ENCODE results near the gene GLB1L. TPM values are rescaled to one million over a fixed set of nuclear protein-coding genes. Genes with fewer than 3 reads are reported as not detected.
A peak's percentile ranks its signal among the peaks of the same experiment; 100 is the strongest.

GLB1L gene
- polyA plus RNA-seq, 12 donors, result 3.4 to 11.6 (median 5.4) TPM; not detected in 2

DNA sequence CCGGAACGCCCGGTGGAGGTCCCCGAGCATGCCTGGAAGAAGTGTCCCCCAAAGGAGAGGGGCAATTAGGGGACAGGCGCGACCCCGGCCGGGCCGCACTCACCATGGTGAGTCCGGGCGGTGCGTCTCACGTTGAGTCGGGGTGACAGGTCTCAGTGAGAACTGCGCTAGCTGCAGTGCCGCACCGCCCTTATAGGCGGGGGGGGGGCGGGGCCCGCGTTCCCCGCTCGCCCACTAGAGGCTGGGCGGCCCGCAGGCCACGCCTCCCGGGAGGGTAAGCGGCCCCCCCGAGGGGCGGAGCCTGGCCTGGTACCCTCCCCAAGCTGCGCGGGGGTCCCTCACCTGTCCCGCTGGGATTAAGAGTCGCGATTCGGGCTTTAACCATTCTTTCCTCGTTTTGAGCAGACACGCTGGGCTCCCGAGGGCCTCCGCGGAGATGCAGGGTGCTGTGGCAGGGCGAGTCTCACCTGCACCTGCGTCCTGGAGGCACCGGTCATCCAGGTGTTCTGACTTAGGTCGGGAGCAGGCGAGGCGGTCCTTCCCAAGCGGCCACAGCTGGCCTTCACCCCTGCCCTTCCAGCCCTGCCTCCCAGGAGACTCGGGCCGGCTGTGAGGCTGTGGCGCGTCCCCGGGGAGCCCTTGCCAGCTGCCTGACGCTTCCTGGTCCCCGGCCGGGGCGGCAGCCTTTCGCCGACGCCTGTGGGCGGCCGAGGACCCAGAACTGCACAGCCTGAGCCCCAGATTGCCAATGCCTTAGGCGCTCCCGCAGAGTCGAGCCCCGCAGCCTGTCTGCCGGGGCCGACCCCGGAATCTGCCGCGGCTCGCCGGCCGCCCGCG, 8.7 kb upstream of the GLB1L start, which contains the start of gene TUBA4A:
TUBA4A (minus strand) TSS at position 166 of the 837 bp plus-strand sequence; CDS start at position 106, 60 bp downstream.
- DNase-seq, result peak; percentile 18

DNA sequence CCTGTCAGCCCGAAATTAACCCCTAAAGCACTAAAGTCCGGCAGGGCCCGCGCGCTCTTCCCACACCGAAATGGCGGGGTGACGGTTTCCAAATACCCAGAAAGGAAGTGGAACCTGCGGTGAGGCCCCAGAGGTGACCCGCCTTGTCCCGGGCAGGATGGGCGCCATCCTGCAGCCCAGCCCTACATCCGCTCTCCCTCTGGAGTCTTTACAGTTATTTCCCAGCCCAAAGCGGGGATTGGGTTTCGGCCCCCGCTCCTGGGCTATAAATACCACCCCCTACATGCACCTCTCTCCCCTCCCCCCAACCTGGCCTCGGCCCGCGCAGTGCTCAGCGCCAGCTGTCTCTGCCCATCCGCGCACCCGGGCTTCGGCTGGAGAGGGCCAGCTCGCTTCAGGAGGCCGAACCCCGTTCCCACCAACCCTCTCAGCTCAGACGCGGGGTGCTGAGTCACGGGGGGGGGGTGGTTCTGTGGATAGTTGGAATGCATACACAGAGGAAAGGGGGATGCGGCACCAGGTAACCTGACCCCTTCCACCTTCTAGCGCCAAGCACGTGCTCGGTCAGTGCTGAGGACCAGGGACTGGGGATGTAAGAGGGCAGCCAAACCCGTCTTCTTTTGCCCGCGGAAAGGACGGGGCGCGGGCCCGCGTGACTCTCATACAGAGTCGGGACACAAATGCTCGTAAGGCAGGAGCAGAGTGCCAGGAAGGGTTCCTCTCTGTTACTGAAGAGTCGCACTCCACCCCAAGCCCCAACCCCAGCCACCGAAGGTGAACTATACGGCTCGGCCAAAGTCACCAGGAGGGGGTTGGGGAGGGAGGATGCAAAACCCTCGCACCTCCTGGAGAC, 7.9 kb upstream of the GLB1L start, which contains the start of gene TUBA4B:
TUBA4B (plus strand) TSS at position 344 of the 853 bp plus-strand sequence; CDS start at position 509, 165 bp downstream.
- peak; percentile 22 for DNase-seq

DNA sequence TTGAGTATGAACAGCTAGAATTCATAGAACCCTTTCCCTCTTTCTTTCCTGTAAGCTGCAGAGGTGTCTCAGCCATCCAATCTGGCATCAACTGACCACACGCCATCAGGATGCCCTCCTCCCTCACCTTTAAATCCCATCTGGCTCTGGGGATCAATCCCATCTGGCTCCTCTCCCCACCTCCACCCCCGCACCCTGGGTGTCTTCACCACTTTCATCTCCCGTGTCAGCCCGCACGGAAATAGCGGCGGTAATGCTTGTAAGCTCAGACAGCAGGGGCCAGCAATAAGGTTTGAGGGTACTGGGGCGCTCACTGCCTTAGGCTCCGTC, 7.3 kb upstream of the GLB1L start:
- DNase-seq, result no peak

DNA sequence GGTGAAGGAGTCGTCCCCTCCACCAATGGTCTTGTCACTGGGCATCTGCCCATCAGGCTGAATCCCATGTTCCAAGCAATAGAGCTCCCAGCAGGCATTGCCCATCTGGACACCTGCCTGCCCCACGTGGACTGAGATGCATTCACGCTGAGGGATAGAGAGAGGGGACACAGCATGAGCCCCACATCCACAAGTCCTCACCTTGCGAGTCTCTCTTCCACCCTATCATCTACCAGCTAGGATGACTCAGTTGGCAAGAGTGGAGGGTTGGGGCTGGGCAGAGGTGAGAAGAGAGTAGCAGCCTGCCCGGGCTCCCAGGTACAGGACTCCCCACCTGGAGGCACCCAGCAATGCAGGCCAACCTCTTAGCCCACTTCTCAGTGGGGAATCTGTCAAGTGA, 6.8 kb upstream of the GLB1L start:
- DNase-seq, result no peak

DNA sequence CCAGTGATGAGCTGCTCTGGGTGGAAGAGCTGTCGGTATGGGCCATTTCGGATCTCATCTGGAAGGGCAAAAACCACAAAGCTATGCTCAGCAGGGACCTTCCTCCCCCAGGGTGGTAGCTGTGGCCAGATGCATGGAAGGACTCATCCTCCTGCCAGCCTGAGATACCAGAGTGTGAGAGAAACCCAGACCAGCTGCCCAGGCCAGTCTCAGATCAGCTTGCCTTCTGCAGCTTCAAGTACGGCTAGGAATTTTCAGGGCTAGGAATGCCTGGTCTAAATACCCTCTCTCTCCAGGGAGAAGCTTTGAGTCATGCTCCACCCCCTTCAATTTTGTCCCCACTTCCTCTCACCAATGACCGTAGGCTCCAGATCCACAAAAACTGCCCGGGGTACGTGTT, 6.4 kb upstream of the GLB1L start:
- no peak for DNase-seq

DNA sequence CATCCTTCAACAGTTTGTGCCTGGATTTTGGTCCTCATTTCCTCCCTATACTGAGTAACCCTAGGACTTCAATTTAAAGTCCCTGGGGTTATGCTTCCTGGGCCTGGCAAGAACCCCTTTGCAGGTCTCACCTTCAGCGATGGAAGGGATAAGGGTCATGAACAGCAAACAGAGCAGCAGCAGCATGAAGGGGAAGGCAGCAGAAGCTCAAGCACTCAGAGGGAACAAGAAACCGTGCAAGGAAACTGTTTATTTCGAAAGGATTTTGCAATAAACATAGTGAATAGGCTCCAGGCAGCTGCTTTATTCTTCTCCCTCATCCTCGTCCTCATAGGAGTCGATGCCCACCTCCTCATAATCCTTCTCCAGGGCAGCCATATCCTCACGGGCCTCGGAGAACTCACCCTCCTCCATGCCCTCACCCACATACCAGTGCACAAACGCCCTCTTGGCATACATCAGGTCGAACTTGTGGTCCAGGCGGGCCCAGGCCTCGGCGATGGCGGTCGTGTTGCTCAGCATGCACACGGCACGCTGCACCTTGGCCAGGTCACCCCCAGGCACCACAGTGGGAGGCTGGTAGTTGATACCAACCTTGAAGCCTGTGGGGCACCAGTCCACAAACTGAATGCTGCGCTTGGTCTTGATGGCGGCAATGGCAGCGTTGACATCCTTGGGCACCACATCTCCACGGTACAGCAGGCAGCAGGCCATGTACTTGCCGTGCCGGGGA, 5.0 kb upstream of the GLB1L start:
- DNase-seq, result no peak

DNA sequence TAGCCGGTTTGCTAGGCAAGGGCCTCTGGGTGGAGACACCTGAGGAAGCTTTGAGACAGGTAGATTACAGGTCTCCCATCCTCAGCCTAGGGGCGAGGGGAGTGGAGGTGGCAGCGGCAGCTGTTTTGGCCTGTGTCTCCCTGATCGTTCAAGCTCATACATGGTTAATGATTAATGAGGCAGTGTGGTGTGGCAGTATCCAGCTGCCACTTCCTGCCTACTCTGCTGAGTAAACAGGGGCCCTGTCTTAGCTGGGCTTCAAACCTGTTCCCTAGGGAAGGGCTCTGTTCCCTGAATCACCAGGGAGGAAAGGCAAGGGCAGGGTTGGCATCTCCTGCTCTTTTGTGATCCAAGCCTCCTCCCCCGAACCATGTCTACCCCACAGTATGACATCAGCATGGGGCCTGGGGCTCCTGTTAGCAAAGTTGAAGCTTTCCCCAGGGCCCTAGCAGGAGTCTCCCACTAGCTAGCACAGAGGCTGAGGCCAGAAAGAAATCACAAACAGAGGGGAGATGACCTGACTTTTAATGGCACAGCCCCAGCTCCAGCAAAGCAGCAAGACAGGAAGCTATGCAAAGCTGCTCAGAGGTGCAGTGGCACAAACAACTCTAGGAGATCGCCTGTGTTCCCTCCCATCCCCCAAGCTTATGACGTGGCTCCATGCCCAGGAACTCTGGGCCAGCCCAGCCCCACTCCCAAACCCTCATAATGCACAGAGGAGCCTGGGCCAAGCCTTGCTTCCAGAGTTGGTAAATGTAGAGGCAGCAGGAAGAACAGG, 4.1 kb upstream of the GLB1L start:
- DNase-seq, result peak; percentile 30

DNA sequence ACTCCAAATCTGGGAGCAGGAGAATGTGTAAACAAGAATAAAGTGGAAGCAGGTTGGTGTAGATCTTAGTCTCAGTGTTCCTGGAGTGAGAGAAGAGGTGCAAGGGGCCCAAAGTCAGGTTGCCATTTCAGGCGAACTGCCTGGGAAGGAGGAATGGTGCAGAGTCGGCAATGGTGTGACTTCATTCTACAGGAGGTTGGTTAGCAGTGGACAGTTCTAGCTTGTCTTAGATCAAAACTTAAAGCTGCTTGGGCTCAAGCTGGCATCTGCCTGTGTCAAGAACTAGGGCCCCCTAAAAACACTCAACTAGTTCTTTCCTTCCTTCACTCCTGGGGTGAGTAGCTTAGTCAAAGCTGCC, 3.6 kb upstream of the GLB1L start:
- no peak for DNase-seq

DNA sequence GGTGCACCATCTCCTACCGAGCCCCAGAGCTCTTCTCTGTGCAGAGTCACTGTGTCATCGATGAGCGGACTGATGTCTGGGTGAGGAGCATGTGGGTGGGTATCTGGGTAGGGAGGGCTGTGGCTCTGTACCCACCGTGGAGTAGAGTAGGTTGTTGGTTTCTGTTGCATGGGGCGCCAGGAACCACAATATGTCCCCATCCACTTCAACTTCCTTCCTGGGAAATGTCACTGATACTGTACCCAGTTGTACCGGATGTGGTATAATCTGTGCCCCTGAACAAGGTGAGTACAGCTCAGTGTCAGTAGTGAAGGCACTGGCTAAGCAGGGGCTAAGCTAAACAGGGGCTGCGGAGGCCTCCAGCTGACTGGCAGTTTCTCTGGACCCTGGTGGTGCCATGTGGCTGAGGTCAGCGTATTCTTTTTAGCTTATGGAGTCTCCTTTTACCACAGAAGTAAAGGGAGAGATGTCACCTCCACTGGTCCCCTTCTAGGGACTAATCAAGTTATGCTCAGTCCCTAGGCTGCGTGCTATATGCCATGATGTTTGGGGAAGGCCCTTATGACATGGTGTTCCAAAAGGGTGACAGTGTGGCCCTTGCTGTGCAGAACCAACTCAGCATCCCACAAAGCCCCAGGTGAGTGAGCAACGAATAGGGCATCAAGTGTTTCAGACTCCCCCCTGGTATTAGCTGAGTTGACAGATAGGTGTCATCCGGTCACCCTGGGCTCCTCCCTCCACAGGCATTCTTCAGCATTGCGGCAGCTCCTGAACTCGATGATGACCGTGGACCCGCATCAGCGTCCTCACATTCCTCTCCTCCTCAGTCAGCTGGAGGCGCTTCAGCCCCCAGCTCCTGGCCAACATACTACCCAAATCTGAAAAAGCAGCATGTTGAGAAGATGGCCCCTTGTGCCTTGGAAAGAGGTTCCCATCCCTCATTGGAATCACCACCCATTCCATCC, 2.7 kb upstream of the GLB1L start:
- no peak for DNase-seq

DNA sequence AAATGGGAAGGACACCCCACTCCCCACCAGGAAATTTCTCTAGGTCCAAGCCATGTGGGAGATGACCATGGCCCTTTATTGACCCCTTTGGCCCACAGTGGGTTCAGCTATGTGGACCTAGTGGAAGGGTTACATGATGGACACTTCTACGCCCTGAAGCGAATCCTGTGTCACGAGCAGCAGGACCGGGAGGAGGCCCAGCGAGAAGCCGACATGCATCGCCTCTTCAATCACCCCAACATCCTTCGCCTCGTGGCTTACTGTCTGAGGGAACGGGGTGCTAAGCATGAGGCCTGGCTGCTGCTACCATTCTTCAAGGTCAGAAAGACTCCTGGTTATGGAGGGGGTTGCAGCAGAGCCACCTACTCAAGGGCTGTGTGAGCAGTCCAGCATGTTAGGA, 1.3 kb upstream of the GLB1L start:
- no peak for DNase-seq

DNA sequence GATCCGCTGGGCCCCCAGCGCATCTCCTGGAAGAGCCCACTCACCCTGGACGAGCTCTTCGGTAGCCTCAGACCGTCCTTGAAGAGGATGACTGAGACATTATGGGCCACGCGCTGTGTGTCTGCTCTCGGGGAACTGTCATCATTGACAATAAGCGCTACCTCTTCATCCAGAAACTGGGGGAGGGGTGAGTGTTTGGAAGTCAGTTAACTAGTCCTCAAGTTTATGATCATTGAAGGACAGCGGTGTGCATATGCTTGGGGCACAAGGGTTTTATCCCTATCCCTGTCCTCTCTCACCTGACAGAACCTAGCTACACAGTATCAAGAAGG, 621 bp upstream of the GLB1L start:
- DNase-seq, result peak; percentile 19

DNA sequence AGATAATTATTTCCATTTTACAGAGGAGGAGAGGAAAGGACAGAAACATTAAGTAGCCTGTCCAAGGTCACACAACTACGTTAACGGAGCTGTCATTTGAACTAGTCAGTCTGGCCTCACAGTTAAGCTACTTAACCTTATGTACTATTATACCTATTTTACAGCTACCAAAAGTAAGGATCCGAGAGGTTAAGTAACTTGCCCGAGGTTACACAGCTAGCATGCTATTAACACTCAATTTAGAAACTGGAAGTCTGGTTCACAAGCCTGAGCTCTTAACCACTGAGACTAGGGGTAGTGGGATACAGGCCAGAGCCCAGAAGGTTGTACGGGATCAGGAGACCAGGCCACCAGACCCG, 476 bp downstream of the GLB1L start:
- DNase-seq, result no peak

DNA sequence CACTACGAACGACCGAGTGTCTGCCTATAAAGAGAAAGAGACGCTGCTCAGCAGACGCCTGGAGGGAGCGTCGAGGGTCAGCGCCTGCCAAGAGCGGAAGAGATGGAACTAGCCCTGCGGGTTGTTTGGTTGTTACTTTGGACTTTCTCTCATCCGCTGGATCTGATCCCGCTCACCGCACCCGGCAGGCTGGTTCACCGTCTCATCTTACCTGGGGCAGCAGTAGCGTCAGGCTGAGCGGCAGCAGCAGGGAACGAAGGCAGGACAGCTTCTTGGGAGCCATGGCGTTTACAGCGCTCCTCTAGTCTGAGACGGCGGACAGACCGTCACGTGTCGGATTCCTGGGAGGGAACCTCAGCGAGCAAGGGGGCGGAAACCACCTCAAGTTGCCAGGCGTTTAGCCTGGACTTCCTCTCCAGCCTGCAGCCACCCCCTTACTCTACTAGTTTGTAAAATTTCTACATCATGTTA, 1.9 kb downstream of the GLB1L start:
- DNase-seq, result no peak

DNA sequence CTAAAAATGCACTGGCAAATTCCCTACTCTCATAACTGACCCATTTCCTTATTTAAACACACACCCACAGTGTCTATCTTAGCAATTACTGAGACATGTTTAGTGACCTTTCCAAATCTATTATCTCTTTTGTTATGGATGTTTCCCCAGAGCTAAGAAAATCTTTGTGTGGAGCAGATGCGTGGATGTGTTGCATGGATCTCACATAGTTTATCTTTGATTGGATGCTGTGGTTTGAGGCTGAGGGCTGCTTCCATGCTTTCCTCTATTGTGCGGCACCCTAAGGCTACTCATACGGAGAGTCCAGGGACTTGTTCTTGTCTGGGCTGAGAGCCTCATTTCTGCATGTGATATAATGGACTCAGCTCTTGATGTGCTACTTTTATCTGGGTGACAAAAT, 10.9 kb downstream of the GLB1L start:
- no peak for DNase-seq

DNA sequence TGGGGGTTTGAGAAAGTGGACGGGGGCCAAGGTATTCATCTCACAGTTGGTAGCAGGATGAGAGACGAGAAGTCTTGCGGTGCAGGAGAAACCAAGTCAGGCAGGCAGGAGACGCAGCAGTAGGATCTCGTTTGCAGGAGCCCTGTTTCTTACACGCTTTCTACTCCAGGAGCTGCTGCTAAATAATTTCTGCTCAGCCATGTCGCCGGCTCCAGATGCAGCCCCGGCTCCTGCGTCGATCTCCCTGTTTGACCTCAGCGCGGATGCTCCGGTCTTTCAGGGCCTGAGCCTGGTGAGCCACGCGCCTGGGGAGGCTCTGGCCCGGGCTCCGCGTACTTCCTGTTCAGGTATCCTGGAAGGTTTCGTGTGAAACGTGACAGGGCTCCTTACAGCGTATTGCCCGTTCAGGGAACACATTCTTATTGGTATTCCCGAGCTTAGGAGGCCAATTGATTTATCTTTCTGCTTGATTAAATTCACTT, 15.1 kb downstream of the GLB1L start:
- DNase-seq, result peak; percentile 20

DNA sequence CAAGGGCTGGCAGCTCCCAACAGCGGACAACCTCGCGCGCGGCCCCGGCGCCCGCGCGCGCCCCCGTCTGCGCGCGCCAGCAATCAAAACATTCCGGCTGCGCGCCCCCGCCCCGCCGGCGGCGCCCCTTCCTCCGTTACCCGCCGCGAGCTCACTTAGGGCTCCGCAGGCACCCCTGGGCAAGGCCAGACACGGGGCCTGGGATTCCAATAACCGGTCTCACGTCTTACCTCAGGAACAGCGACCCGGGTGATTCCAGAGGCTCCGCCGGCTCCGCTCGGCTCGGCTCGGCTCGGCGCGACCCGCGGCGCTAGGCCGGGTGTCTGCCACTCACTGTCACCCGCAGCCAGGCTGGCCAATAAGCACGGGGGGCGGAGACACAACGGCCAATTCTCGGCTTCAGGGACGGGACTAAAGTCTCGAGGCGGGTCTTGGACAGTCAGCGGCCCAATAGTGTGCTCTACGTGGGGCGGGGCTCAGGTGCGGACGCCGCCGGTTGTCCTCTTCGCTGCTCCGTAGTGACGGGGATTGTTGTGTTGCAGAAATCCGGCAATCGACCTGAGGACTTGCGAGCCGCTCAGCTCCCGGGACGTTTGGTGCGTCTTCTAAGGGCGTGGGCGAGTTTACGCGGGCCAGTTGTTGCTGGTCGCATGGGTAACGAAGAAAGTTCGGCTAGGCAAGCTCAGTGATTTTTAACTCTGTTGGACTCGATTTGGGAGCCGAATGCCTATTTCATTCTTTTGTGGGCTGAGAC, 15.8 kb downstream of the GLB1L start, which contains the start of the genes ANKZF1 and ATG9A:
ANKZF1 (plus strand) TSS at position 502 of the 754 bp plus-strand sequence. CDS start 452 bp downstream, outside the sequence.
ATG9A (minus strand) TSS at position 332 of the 754 bp plus-strand sequence. CDS start 1,612 bp downstream, outside the sequence.
- peak; percentile 97 for DNase-seq

DNA sequence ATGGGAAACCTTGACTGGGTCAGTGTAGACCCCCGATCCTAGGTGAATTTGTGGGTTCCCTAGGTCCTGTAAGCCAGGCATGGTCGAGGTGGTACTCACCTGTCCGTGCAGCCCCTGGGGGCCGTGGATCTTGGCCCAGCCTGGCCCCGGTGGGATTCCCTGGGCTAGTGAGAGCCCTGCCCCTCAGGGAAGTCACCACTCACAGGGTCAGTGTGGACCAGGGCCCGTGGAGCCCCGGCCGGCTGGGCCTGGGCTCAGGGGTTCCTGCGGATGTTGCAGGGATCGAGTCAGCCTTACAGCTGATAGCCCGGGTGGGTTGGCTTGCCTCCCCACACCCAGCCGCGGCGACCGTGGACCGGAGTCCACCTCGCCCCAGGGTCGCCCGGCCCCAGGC, 16.3 kb downstream of the GLB1L start:
- DNase-seq, result no peak

DNA sequence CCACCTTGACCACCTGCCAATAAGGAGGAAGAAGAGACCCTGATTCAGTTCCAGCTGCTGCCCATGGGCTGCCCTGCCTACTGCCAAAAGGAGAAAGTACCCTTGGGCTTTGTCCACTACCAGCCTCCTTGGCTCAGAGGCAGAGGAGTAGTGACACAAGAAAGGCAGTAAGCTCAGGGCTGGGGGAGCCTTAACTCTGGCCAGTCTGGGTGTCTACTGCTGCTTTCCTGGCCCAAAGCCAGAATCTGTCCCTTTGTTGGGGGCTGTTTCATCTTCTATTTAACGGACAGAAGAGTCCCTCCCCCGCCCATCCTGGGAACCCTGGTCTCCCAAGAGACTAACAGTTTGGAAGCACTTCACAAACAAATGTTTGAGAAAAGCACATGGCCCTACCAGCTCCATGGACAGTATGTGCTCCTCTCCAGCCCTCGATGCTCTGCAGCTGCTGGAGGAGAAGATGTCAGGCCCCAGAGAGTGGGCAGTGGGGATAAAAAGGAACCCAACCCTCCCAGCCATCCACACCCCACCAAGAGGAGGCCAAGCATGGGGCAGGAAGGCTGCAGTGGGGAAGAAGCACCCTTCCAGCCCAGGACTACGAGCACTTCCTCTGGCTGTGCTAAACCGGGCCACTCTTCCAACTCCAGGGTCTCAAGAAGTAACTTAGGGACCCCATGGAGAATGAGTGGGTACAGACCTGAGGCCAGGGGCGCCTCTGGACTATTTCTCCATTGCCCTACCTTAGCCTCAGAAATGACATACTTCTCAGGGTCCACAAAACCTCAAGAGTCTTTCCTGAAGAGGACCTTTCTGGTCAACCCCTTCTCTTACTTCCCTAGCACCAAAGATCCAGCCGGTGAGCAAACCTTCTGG, 17.0 kb downstream of the GLB1L start:
- no peak for DNase-seq

Measured in muscle of arm (tissue), 12 donors.